ENCODE measurements around the gene RBM44. TPM values are rescaled to one million over a fixed set of nuclear protein-coding genes. Genes with fewer than 3 reads are reported as not detected.
"Not testable (repeated sequence)": the region's sequence is repeated elsewhere in the genome, so short reads cannot be mapped to it uniquely, and the experiment has no call there.

Gene RBM44
- total RNA-seq, 3 donors from 2014 or later: 1.4 to 2.5 (median 2.0) TPM

GRCh38 chr2:237774811-237775553 lies 23.6 kb upstream of the RBM44 start:
- intact Hi-C loops (cut with DNase I; ENCODE audit: low total_unique reads): no loop called here
- Histone ChIP-seq H3K36me3 (peaks cover 4% of the 10 kb centered on the region), H3K27ac (no peak overlapping the region), H3K4me1 (no peaks in the 10 kb centered on the region), H3K4me3 (no peak overlapping the region), H3K9me3 (no peaks in the 10 kb centered on the region), H3K27me3 (no peaks in the 10 kb centered on the region)
- TF ChIP-seq POLR2A (IDR thresholded peaks at IDR 0.05) (no peak), CTCF (IDR thresholded peaks at IDR 0.05) (peak; percentile 7 to 51 (median 47))
- peak; percentile 33 to 74 for DNase-seq (ENCODE audit: low spot score in 2 of 2)

GRCh38 chr2:237779521-237779920 lies 19.1 kb upstream of the RBM44 start:
- no peak overlapping the region for H3K27ac ChIP-seq
- intact Hi-C loops (cut with DNase I; ENCODE audit: low total_unique reads): no loop called here
- no peaks in the 10 kb centered on the region for H3K27me3 ChIP-seq
- TF ChIP-seq CTCF (IDR thresholded peaks at IDR 0.05) (no peak), POLR2A (IDR thresholded peaks at IDR 0.05) (no peak), POLR2AphosphoS5 (IDR thresholded peaks at IDR 0.05) (no peak)
- no peaks in the 10 kb centered on the region for H3K9me3 ChIP-seq
- H3K4me3 ChIP-seq: no peak overlapping the region
- H3K36me3 ChIP-seq: peaks cover 7% of the 10 kb centered on the region
- DNase-seq (ENCODE audit: low spot score in 2 of 2): no peak
- H3K4me1 ChIP-seq: no peaks in the 10 kb centered on the region

- no peak for DNase-seq (ENCODE audit: low spot score in 2 of 2)
- H3K27ac ChIP-seq: no peak overlapping the region
- H3K9me3 ChIP-seq: peaks cover 7 to 8% of the 10 kb centered on the region in 2 donors
- no peaks in the 10 kb centered on the region for H3K4me1 ChIP-seq
- peaks cover 7% of the 10 kb centered on the region for H3K36me3 ChIP-seq
- H3K27me3 ChIP-seq: no peaks in the 10 kb centered on the region
- TF ChIP-seq POLR2AphosphoS5 (IDR thresholded peaks at IDR 0.05) (no peak), POLR2A (IDR thresholded peaks at IDR 0.05) (no peak), CTCF (IDR thresholded peaks at IDR 0.05) (no peak)
- H3K4me3 ChIP-seq: no peak overlapping the region
- intact Hi-C loops (cut with DNase I; ENCODE audit: low total_unique reads): no loop called here
Measured at GRCh38 chr2:237782181-237782580, 16.4 kb upstream of the RBM44 start.

GRCh38 chr2:237783678-237784077 lies 14.9 kb upstream of the RBM44 start:
- H3K36me3 ChIP-seq; H3K4me3 ChIP-seq; DNase-seq (ENCODE audit: low spot score in 2 of 2); H3K27me3 ChIP-seq; H3K4me1 ChIP-seq; intact Hi-C loops (cut with DNase I; ENCODE audit: low total_unique reads); H3K27ac ChIP-seq; H3K9me3 ChIP-seq: not testable (repeated sequence)

- H3K9me3 ChIP-seq: peaks cover 8 to 9% of the 10 kb centered on the region in 2 donors
- H3K27ac ChIP-seq: no peak overlapping the region
- no peak for DNase-seq (ENCODE audit: low spot score in 2 of 2)
- no peak overlapping the region for H3K4me3 ChIP-seq
- H3K27me3 ChIP-seq: no peaks in the 10 kb centered on the region
- no peaks in the 10 kb centered on the region for H3K4me1 ChIP-seq
- intact Hi-C loops (cut with DNase I; ENCODE audit: low total_unique reads): no loop called here
- TF ChIP-seq POLR2AphosphoS5 (IDR thresholded peaks at IDR 0.05) (no peak), POLR2A (IDR thresholded peaks at IDR 0.05) (no peak), CTCF (IDR thresholded peaks at IDR 0.05) (no peak)
- no peaks in the 10 kb centered on the region for H3K36me3 ChIP-seq
Measured at GRCh38 chr2:237786936-237787335, 11.6 kb upstream of the RBM44 start.

Measured in breast epithelium (tissue), 4 donors.